Adipocyte (in vitro differentiated cells): ENCODE data around the gene MRPL9.
A peak's percentile ranks its signal among the peaks of the same experiment; 100 is the strongest.

Experiments
- DNase-seq: peaks from one replicate; pipeline ENCODE4 v3.0.0-alpha.2; 2015; ENCODE audit warnings: low read depth
- H3K27me3 ChIP-seq: replicated peaks from 2 replicates; pipeline ENCODE4 v1.7.0; 2013; ENCODE audit warnings: mild to moderate bottlenecking, low read length, moderate library complexity; ENCODE audit not compliant: control insufficient read depth, insufficient read depth
- H3K36me3 ChIP-seq: 2 replicates; pipeline ENCODE4 v1.7.0; 2013; ENCODE audit warnings: low read length, mild to moderate bottlenecking, moderate library complexity; ENCODE audit not compliant: control insufficient read depth, insufficient read depth, severe bottlenecking
- H3K4me1 ChIP-seq: 2 replicates; pipeline ENCODE4 v1.7.0; 2013; ENCODE audit warnings: mild to moderate bottlenecking, low read length, moderate library complexity; ENCODE audit not compliant: control insufficient read depth, insufficient read depth
- H3K4me3 ChIP-seq: 2 replicates; pipeline ENCODE4 v1.7.0; 2013; ENCODE audit warnings: mild to moderate bottlenecking, low read length, moderate library complexity
- H3K9ac ChIP-seq: 2 replicates; pipeline ENCODE4 v1.7.0; 2013; ENCODE audit warnings: mild to moderate bottlenecking, low read length, moderate library complexity
- H3K9me3 ChIP-seq: 2 replicates; pipeline ENCODE4 v1.7.0; 2013; ENCODE audit warnings: mild to moderate bottlenecking, low read length, moderate library complexity; ENCODE audit not compliant: control insufficient read depth

The MRPL9 gene

DNA sequence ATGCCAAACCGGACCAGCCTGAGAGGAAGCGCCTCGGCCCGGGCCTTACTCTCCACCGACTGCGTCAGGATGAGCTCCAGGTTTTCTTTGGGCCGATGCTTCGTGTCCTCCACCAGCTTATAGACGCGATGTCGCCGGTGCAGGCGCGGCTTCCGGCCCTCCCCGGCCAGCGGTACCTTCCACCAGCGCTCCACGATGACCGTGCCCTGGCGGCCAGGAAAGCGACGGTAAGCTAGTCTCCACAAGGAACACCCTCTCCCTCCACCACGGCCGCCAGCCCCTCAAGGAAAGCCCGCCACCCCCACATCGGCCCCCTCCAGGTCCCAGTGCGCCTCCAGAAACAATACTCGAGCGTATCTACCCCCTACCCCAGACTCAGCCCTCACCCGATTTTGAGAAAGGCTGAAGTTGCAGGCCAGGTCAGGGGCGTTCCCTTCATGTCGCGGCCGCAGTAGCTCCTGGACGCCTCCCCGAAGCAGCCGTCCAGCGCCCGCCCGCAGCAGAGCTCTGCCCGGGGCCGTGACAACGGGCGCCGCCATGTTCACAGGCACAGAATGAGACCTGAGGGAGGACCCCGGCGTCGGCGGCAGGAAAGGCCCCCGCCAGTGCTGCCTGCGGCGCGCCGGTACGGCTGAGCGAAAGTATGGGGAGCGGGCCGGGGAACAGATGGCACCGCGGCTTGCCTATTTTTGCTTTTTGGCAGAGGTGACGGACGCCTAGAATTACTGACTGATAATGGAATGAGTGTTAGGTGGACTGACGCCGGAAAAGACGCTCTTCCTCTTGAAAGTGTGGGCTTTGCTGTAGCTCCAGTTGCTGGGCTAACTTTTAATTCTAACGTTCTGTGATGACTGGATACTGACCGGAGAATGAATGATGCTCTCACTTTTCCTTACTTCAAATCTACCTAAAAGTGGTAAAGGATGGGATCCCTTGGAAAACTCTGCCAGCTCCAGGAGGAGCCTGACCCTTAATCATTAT is at the start of gene MRPL9:
Gene MRPL9, minus strand, starts transcription at position 556 of the 981 bp plus-strand sequence. Its CDS starts 17 bp downstream, at position 539.
- Histone ChIP-seq H3K27me3 (no peaks in the 10 kb centered on the region), H3K9ac (peak within 1 kb of the TSS; percentile 90), H3K4me3 (peak within 1 kb of the TSS; percentile 89), H3K9me3 (no peaks in the 10 kb centered on the region), H3K4me1 (peaks cover 12% of the 10 kb centered on the region), H3K36me3 (peaks cover 34% of the 10 kb centered on the region)
- peak; percentile 91 for DNase-seq

DNA sequence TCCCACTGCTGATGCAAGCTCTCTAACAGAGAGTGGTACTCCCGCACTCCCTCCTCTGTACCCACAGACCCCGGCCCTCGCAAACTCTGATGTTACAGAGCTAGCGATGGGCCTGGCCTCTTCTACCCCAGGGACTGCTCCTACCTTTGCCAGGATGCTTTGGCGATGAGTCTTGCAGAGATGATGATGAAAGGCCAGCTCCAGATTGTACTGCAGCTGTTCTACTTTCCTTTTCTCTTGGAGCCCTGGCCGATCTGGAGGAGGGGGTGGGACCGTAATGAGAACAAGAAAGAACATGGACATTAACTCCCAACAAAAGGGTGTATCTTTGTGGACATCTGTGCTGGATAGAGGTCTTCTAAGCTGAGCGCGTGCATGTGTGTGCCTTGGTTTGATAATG is 47.9 kb upstream of the MRPL9 start:
- Histone ChIP-seq H3K36me3 (no peaks in the 10 kb centered on the region), H3K9ac (no peak overlapping the region), H3K27me3 (peaks cover 54% of the 10 kb centered on the region), H3K9me3 (no peaks in the 10 kb centered on the region), H3K4me1 (peaks cover 23% of the 10 kb centered on the region), H3K4me3 (peak overlapping the region; percentile 10)
- DNase-seq = no peak

DNA sequence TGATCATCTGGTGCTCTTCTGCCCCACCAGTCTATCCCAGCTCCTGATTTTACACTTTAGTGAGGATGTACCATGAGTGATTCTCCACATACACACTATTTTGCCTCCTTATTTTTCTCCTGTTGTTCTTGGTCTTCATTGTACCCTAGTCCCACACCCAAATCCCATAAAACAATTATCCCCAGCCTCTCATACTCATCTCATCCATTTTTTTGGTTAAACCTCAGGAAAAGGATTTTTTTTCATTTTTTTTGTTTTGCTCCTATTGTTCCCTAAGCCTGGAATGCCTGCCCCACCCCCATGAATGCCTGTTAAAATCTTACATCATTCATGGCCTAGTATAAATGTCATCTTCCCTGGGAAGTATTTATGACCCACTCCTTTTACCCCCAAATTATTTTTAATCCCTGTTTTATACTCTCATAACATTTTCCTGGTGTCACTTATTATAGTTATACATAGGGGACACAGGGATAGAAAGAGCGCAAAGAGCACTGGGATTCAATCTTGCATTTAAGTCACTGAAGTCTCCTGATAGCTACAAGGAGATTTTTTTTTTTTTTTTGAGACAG is 46.8 kb upstream of the MRPL9 start:
- H3K9ac ChIP-seq = peak overlapping the region; percentile 0
- no peak for DNase-seq
- no peaks in the 10 kb centered on the region for H3K36me3 ChIP-seq
- H3K9me3 ChIP-seq = no peaks in the 10 kb centered on the region
- no peak overlapping the region for H3K4me3 ChIP-seq
- peaks cover 23% of the 10 kb centered on the region for H3K4me1 ChIP-seq
- peaks cover 51% of the 10 kb centered on the region for H3K27me3 ChIP-seq

DNA sequence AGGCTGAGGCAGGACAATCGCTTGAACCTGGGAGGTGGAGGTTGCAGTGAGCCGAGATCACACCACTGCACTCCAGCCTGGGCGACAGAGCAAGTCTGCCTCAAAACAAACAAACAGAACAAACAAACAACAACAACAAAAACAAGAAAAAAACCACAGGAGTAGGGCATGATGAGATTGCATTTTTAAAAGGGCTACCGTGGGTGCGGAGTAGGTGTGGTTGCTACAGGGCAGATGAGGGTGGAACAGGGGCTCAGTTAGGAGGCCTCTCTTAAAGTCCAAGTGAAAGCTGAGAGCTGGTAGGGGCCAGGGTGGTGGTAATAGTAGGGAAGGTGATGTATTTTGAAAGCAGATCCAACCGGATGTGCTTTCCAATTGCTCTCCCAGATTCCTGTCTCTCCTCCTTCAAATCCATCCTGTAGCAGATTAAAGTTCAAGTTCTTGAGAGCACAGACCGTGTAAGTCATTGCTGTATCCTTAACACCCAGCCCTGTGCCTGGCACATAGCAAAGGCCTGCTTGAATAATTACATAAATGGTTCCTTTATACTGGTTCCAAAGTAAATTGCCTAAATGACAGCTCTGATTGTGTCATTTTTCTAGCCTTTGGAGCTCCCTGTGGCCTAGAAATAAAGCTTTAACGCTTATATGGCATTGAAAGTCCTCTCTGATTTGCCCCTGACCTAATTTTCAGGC is 46.1 kb upstream of the MRPL9 start:
- no peak overlapping the region for H3K4me3 ChIP-seq
- H3K4me1 ChIP-seq = peaks cover 23% of the 10 kb centered on the region
- H3K27me3 ChIP-seq = peaks cover 51% of the 10 kb centered on the region
- H3K9me3 ChIP-seq = no peaks in the 10 kb centered on the region
- H3K9ac ChIP-seq = peak overlapping the region; percentile 0
- H3K36me3 ChIP-seq = no peaks in the 10 kb centered on the region
- DNase-seq = no peak

DNA sequence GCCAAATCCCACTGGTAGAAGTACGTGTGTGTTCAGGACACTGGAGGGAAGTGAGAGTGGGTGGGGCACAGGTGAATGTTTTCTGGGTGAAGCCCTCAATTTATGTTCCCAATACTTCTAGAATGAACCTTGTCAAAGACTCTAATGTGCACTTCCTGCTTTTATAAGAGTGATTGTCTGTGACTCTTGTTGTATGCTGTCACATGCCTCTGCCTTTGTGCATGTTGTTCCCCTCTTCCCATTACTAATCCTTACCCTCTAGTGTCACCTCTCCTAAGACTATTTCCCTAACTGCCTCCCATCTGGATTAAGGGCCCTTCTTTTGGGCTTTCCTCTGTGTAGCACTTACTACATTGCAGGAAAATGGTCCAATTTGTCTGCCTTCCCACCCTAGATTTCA is 44.5 kb upstream of the MRPL9 start:
- Histone ChIP-seq H3K4me1 (peaks cover 23% of the 10 kb centered on the region), H3K9me3 (no peaks in the 10 kb centered on the region), H3K27me3 (peaks cover 56% of the 10 kb centered on the region), H3K4me3 (no peak overlapping the region), H3K9ac (no peak overlapping the region), H3K36me3 (no peaks in the 10 kb centered on the region)
- no peak for DNase-seq

DNA sequence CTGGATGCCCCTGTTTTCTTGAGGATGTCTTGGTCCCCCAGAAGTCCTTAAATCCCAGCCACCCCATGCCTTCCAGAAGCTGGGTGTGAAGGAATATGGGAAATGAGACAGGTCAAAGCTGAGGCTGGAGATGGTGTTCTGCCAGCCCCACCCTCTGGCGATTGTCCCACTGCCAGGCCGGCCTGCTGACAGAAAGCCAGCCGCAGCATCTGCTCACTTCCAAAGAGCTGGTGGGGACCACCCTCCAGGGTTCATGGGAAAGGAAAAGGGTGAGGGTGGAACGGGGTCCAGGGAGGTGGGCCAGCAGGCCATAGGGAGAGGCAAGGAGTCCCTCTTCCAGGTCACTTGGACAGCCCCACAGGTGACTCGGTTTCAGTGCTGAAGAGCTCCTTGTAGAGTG is 43.8 kb upstream of the MRPL9 start:
- no peak overlapping the region for H3K9ac ChIP-seq
- H3K27me3 ChIP-seq = peaks cover 62% of the 10 kb centered on the region
- no peak for DNase-seq

DNA sequence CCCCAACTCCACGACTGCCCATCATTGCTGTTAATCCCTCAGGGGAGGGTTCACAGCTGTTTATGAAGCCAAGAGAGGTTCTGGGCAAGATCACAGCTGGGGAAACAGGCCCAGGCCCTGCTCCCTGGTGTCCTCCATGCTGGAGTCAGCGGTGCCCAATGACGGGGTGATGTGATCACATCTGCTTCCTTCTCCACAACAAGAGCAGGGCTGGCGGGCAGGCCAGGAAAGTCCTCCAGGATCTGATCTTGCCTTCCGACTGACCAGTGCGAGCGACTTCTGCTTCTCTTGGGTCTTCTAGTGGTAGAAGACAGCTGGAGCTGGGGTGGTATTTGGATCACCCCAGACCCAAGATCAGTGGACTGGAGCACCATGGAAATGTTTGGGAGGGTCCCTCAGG is 42.9 kb upstream of the MRPL9 start:
- no peak for DNase-seq

More for the DNA sequence above, 43.8 kb upstream of the MRPL9 start:
- peaks cover 23% of the 10 kb centered on the region for H3K4me1 ChIP-seq
- H3K36me3 ChIP-seq = no peaks in the 10 kb centered on the region
- H3K9me3 ChIP-seq = no peaks in the 10 kb centered on the region
- H3K4me3 ChIP-seq = no peak overlapping the region

DNA sequence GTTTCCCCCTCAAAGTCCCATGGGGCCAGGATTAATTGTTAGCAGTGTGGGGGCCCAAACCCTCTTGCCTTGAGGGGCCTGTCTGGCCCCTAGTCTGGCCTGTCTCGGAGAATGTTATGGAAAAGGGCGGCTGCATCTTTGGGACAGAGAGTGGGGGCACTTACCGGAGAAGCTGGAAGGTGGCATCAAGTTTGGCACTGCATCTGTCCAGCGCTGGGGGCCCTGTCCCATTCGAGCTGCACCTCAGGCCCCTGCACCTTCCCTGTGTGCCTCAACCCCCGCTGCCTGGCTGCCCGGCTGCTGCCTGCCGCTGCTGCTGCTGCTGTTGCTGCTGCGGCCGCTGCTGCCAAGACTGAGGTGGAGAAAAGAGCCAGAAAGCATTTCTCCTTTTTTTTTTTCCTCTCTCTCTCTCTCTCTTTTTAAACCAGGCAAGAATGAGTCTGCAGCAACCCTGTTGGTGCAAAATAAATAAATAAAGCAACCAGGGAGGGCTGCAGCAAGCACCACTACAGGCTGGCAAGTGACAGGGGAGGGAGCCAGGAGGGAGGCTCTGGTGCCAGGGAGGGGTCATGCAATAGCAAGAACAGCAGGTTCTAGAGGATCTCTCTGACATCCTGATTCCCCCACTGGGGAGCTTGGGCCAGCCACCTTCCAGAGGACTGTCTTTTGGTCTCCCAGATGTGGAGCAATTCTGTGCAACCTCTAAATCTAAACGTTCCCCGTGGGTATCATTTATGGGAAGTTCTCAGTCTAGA is 41.9 kb upstream of the MRPL9 start, which contains the start of gene LINGO4:
Gene LINGO4, minus strand, starts transcription at position 354 of the 755 bp plus-strand sequence. CDS start 2,715 bp downstream, outside the sequence.
- Histone ChIP-seq H3K36me3 (no peaks in the 10 kb centered on the region), H3K27me3 (peaks cover 80% of the 10 kb centered on the region), H3K9me3 (no peaks in the 10 kb centered on the region), H3K9ac (no peak within 1 kb of the TSS), H3K4me3 (no peak within 1 kb of the TSS), H3K4me1 (peaks cover 12% of the 10 kb centered on the region)
- no peak for DNase-seq

More for the DNA sequence above, 42.9 kb upstream of the MRPL9 start:
- Histone ChIP-seq H3K9ac (no peak overlapping the region), H3K4me3 (no peak overlapping the region), H3K36me3 (no peaks in the 10 kb centered on the region), H3K27me3 (peaks cover 70% of the 10 kb centered on the region), H3K9me3 (no peaks in the 10 kb centered on the region), H3K4me1 (peaks cover 19% of the 10 kb centered on the region)

DNA sequence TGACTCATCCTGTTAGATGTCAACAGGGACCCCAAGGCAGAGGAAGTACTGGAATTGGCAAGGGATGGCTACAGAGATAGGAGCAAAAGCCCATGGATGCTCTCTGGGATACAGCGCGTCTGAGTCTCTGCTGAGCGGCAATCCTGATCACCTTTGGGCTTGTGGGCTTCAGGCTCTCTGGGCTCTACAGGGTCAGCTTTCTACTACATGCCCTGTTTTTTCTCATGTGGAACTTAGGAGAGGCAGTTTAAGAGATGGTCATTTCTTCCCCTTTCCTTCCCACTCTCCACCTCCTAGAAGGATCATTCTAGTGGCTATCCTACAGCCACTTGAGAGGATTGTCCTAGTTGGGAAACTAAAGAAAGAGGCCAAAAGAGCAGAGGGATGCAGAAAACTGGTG is 40.6 kb upstream of the MRPL9 start:
- H3K27me3 ChIP-seq = peaks cover 92% of the 10 kb centered on the region
- H3K36me3 ChIP-seq = no peaks in the 10 kb centered on the region
- H3K4me3 ChIP-seq = no peak overlapping the region
- DNase-seq = no peak
- no peaks in the 10 kb centered on the region for H3K9me3 ChIP-seq
- no peak overlapping the region for H3K9ac ChIP-seq
- no peaks in the 10 kb centered on the region for H3K4me1 ChIP-seq

DNA sequence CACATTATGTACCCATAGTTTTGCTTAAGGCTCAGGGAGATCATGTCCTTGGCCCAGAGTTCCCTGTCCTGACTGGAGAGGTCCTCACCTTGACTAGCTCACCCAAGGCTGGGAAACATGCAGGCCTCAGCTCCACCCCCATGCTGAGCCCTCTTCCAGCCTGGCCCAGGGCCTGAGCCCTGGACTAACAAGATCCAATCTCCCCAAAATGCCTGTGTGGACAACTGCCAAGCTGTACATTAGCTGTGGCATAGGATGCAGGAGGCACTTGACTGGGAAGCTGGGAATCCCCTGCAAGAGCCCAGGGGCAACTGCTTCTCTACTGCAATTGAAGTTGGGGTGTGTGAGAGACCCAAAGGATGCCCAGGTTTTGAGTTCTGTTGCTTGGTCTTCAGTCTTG is 39.9 kb upstream of the MRPL9 start:
- H3K9me3 ChIP-seq = no peaks in the 10 kb centered on the region
- H3K36me3 ChIP-seq = no peaks in the 10 kb centered on the region
- no peaks in the 10 kb centered on the region for H3K4me1 ChIP-seq
- DNase-seq = no peak
- no peak overlapping the region for H3K9ac ChIP-seq
- H3K4me3 ChIP-seq = no peak overlapping the region
- H3K27me3 ChIP-seq = peaks cover 93% of the 10 kb centered on the region
